Measurements from ENCODE around the gene PHRF1. TPM values are rescaled to one million over a fixed set of nuclear protein-coding genes. Genes with fewer than 3 reads are reported as not detected.

Gene PHRF1
- total RNA-seq, 2 experiments from 2014 or later, result 43.1 to 44.5 TPM

GRCh38 chr11:640021-640706 is 63.9 kb downstream of the PHRF1 start:
- ChIA-PET CTCF (no interaction called here), POLR2A (interaction anchor here (1.2 kb wide), 1 partner anchor 14 kb away, joined by 4 read pairs; the partner anchor contains the start of gene SCT)
- peak; percentile 44 for DNase-seq
- Mint-ChIP-seq H3K4me1 (ENCODE audit: low read depth) (peaks cover 17% of the 10 kb centered on the region), H3K4me3 (peak overlapping the region; percentile 31), H3K9me3 (no peaks in the 10 kb centered on the region), H3K36me3 (ENCODE audit: low read depth) (peaks cover 2% of the 10 kb centered on the region), H3K27me3 (peaks cover 27% of the 10 kb centered on the region), H3K27ac (no peak overlapping the region)
- intact Hi-C loops (cut with micrococcal nuclease), result no loop called here
- peak; percentile 29 for ATAC-seq
- TF ChIP-seq CTCF (IDR thresholded peaks at IDR 0.05), result no peak

GRCh38 chr11:641806-642370 is 65.6 kb downstream of the PHRF1 start:
- no peak for TF ChIP-seq CTCF (IDR thresholded peaks at IDR 0.05)
- DNase-seq, result no peak
- Mint-ChIP-seq H3K27me3 (peaks cover 20% of the 10 kb centered on the region), H3K4me3 (no peak overlapping the region), H3K4me1 (ENCODE audit: low read depth) (peaks cover 12% of the 10 kb centered on the region), H3K9me3 (no peaks in the 10 kb centered on the region), H3K36me3 (ENCODE audit: low read depth) (peaks cover 2% of the 10 kb centered on the region), H3K27ac (no peak overlapping the region)
- ATAC-seq, result no peak
- ChIA-PET CTCF (interaction anchor here (1.2 kb wide), 1 partner anchor 81 kb away, joined by 3 read pairs; no protein-coding TSS in a partner anchor), POLR2A (interaction anchor here (1.1 kb wide), 1 partner anchor 84 kb away, joined by 3 read pairs; no protein-coding TSS in a partner anchor)
- intact Hi-C loops (cut with micrococcal nuclease), result no loop called here

GRCh38 chr11:643366-643765 is 67.1 kb downstream of the PHRF1 start:
- intact Hi-C loops (cut with micrococcal nuclease), result no loop called here
- Mint-ChIP-seq H3K9me3 (no peaks in the 10 kb centered on the region), H3K27ac (no peak overlapping the region), H3K27me3 (peaks cover 10% of the 10 kb centered on the region), H3K4me1 (ENCODE audit: low read depth) (peaks cover 5% of the 10 kb centered on the region), H3K36me3 (ENCODE audit: low read depth) (peaks cover 3% of the 10 kb centered on the region), H3K4me3 (no peak overlapping the region)
- DNase-seq (no peak), ATAC-seq (no peak)
- no peak for TF ChIP-seq CTCF (IDR thresholded peaks at IDR 0.05)
- ChIA-PET POLR2A (interaction anchor here (0.9 kb wide), 1 partner anchor 29 kb away, joined by 3 read pairs; no protein-coding TSS in a partner anchor), CTCF (no interaction called here)

GRCh38 chr11:643849-644738 is 67.8 kb downstream of the PHRF1 start:
- Mint-ChIP-seq H3K27ac (no peak overlapping the region), H3K36me3 (ENCODE audit: low read depth) (peaks cover 6% of the 10 kb centered on the region), H3K27me3 (peaks cover 3% of the 10 kb centered on the region), H3K4me1 (ENCODE audit: low read depth) (peaks cover 3% of the 10 kb centered on the region), H3K9me3 (no peaks in the 10 kb centered on the region), H3K4me3 (no peak overlapping the region)
- no peak for DNase-seq
- intact Hi-C loops (cut with micrococcal nuclease), result no loop called here
- ChIA-PET CTCF (no interaction called here), POLR2A (no interaction called here)
- no peak for TF ChIP-seq CTCF (IDR thresholded peaks at IDR 0.05)
- no peak for ATAC-seq
